GM19395 (cell line): ENCODE measurements around the gene NRGN.

Experiments
- ATAC-seq: cut with Tn5 transposase; IDR thresholded peaks from one replicate; pipeline ENCODE4 v1.9.1; 2021; ENCODE audit warnings: mild to moderate bottlenecking, moderate library complexity; ENCODE audit not compliant: unreplicated experiment

NRGN gene

GRCh38 chr11:124779568-124779967, 39.8 kb downstream of the NRGN start:
- ATAC-seq, result no peak

- ATAC-seq, result no peak
These were observed 43.3 kb downstream of the NRGN start for GRCh38 chr11:124783002-124783401.

GRCh38 chr11:124784051-124784450, 44.3 kb downstream of the NRGN start:
- no peak for ATAC-seq

DNA sequence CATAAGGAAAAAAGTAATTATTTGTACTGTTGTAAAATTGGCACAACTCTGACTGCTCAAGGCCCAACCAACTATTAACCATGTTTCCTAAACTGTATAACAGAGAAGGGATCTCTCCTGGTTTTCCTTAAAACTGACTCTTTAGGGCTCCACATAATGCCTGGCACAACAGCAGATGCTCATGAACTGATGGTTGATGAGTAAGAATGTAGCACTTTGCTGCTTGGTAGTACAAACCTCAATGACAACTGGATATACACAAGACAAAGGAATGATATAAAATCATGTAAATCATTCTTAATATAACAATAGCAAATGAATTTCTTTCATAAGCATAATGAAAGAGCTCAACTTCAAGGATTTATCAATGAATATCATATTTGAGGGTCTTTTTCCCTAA, 48.8 kb downstream of the NRGN start:
- no peak for ATAC-seq

DNA sequence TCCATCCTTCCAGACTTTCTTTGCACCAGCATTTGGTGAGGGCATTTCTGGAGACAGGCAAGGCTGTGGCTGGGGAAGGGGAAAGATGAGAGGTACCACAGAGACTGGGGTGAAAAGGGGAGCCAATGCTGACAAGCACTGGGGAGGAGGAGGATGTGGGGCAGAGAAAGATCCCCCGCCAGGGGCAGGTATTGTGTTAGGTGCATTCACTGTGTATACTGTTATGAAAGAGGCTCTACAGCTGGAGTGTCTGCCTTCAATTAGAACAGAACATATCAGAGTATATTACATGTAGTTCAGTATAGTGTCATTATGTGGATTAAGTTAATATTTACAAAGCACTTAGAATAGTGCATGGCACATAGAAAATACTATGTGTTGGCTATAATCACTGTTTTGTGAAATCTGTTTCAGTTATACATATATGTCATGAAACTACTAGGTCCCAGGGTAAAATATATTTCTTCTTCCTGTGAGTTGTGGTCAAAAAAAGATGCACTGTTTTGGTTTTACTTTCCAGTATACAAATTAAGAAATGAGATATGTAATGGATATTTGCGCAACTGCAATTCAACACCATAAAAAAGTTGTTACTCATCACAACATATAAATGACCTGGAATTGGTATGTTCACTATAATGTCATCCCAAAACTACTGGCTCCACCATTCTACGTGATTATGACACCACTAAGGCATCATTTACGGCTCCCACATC, 52.0 kb downstream of the NRGN start:
- peak; percentile 79 for ATAC-seq

DNA sequence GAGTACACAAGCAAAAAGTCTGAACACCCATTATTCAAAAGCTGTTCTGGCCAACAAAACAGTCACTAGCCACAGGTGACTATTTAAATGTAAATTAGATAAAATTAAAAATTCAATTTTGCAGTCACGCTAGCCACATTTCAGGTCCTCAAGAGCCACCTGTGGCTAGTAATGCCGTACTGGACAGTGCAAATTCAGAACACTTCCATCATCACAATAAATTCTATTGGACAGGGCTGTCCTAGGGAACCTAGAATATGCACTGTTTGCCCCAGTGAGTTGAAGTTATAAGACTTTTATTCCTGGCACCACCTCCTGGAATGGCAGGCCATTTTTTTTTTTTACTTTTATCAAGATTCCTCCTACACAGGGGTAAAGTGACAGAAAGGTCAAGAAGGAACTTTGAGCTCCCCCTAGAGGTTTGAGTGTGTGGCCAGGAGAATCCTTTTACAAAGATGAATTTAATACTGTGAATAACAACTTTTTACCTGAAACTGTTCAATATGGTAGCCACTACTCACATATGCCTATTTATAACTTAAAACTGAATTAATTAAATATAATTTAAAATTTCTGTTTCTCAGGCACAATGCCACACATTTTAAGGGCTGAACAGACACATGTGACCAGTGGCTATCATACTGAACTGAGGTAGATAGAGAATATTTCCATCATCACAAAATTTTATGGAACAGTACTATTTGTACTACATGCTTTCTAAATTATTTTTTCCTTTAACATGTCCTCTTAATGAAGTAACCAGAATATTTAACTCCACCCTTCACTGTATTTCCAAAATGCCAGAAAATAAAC, 53.9 kb downstream of the NRGN start:
- peak; percentile 65 for ATAC-seq

DNA sequence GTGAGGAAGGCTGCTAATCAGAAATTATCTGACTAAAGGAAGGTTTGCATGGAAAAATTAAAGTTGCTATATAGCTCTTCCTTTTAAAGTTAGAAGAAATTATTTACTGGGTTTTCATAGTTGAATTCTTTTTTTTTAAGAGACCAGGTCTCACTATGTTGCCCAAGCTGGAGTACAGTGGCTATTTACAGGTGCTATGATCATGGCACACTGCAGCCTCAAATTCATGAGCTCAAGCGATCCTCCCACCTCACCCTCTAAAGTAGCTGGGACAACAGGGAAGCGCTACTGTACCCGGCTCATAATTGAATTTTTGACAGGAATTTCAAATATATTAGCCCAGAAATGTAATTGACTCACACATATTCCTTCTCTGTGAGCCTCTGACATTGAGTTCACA, 56.6 kb downstream of the NRGN start:
- no peak for ATAC-seq
